Aortic smooth muscle cell (primary cell): ENCODE results near the gene TMEM114. TPM values are rescaled to one million over a fixed set of nuclear protein-coding genes. Genes with fewer than 3 reads are reported as not detected.

Experiments used
- total RNA-seq: library from RNA; depleted of rRNA; stranded (reverse); fragments of >200 nt; gene quantifications from 2 replicates; pipeline ENCODE4 v1.2.3, GENCODE V29; 2014

TMEM114 gene
- total RNA-seq = not detected in 2 replicates

DNA sequence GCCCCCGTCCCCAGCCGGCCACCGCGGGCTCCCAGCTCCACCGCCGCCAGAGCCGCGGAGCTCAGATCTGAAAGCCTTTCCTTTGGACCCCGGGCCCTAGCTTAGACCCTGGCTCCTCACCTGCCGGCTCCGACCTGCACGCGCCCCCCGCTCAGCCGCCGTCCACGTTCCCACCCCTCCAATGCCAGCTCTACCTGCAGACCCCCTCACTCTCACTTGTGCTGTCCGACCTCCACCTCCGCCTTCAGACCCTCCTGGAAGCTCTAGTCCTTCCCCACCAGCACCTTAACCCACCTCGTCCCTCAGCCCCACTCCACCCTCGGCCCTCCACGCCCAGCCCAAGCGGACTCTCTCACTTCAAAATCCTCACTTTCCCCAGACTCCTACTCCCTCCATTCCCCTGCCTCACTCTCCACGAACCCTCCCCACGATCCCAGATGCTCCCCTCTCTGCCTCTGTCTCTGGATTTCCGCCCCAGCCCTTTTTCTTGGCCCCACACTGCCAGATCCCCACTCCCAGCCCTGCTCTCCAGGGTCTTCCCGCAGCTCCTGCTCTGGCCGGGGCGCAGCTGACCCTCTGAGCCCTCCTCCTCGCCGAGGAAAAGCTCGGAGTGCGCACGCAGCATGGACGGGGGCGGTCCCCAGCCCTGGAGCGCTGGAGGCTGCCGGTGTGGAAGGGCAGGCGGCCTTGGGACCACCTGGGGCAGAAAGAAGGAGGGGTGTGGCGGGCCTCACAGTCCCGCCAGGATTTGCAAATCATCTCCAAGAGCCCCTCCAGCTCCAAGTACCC is at the start of gene TMEM114:
TSS of gene TMEM114 (minus strand) at position 612 of the 789 bp plus-strand sequence. CDS start 673 bp downstream, outside the sequence.

GRCh38 chr16:8621572-8622314 is 31.4 kb upstream of the TMEM114 start, which contains the start of gene METTL22:
TSS of gene METTL22 (plus strand) at chr16:8621698. CDS start at chr16:8625666, 3,968 bp downstream.

Other genes with a start within 250 kb of the TMEM114 start
- 19.8 and 25.6 TPM in 2 replicates for gene METTL22, start 31.2 kb upstream of the TMEM114 start, total RNA-seq
- gene ABAT, start 84.1 kb upstream of the TMEM114 start, total RNA-seq = 2.6 and 3.4 TPM in 2 replicates
- 3.8 and 5.0 TPM in 2 replicates for gene TMEM186, start 207.1 kb upstream of the TMEM114 start, total RNA-seq
- gene PMM2, start 207.3 kb upstream of the TMEM114 start, total RNA-seq = 27.3 and 32.8 TPM in 2 replicates